ENCODE data around the gene PCDHGB2.

GRCh38 chr5:141351591-141351990 is 8.2 kb upstream of the PCDHGB2 start:
- TF ChIP-seq CTCF (conservative IDR thresholded peaks at IDR 0.05; ENCODE audit: low read depth, low read length) (no peak), EZH2 (IDR thresholded peaks at IDR 0.05; ENCODE audit: low read length, unreplicated experiment) (no peak), EZH2phosphoT487 (IDR thresholded peaks at IDR 0.05; ENCODE audit: borderline replicate concordance, low read length) (no peak)
